ENCODE results near the gene MCM10.

The MCM10 gene

GRCh38 chr10:13219685-13220670 lies 58.6 kb downstream of the MCM10 start:
- no peak overlapping the region for H3K4me3 ChIP-seq (ENCODE audit: low read depth, low read length)
- peak; percentile 4 for TF ChIP-seq CTCF (IDR thresholded peaks at IDR 0.05; ENCODE audit: insufficient read depth, low read length, missing control alignments)
- ChIA-PET CTCF (interaction anchor here (0.9 kb wide), 1 partner anchor 13 kb away, joined by 4 read pairs; no protein-coding TSS in a partner anchor), POLR2A (no interaction called here)
- DNase-seq (ENCODE audit: low read depth, low spot score): no peak

GRCh38 chr10:13221572-13221971 lies 60.2 kb downstream of the MCM10 start:
- ChIA-PET CTCF (no interaction called here), POLR2A (no interaction called here)
- TF ChIP-seq CTCF (IDR thresholded peaks at IDR 0.05; ENCODE audit: insufficient read depth, low read length, missing control alignments): no peak
- no peak overlapping the region for H3K4me3 ChIP-seq (ENCODE audit: low read depth, low read length)
- DNase-seq (ENCODE audit: low read depth, low spot score): no peak

GRCh38 chr10:13222151-13222550 lies 60.8 kb downstream of the MCM10 start:
- ChIA-PET POLR2A (no interaction called here), CTCF (no interaction called here)
- TF ChIP-seq CTCF (IDR thresholded peaks at IDR 0.05; ENCODE audit: insufficient read depth, low read length, missing control alignments): no peak
- no peak overlapping the region for H3K4me3 ChIP-seq (ENCODE audit: low read depth, low read length)
- no peak for DNase-seq (ENCODE audit: low read depth, low spot score)

- no peak overlapping the region for H3K4me3 ChIP-seq (ENCODE audit: low read depth, low read length)
- TF ChIP-seq CTCF (IDR thresholded peaks at IDR 0.05; ENCODE audit: insufficient read depth, low read length, missing control alignments): no peak
- ChIA-PET POLR2A (no interaction called here), CTCF (no interaction called here)
- DNase-seq (ENCODE audit: low read depth, low spot score): no peak
Measured at GRCh38 chr10:13222566-13222965, 61.2 kb downstream of the MCM10 start.

GRCh38 chr10:13223241-13223640 lies 61.9 kb downstream of the MCM10 start:
- TF ChIP-seq CTCF (IDR thresholded peaks at IDR 0.05; ENCODE audit: insufficient read depth, low read length, missing control alignments): no peak
- CTCF ChIA-PET: no interaction called here
- H3K4me3 ChIP-seq (ENCODE audit: low read depth, low read length): no peak overlapping the region
- DNase-seq (ENCODE audit: low read depth, low spot score): no peak
- POLR2A ChIA-PET: no interaction called here

GRCh38 chr10:13224210-13224995 lies 63.0 kb downstream of the MCM10 start:
- CTCF ChIA-PET: interaction anchor here (1.4 kb wide), 1 partner anchor 18 kb away, joined by 4 read pairs; no protein-coding TSS in a partner anchor
- DNase-seq (ENCODE audit: low read depth, low spot score): no peak
- TF ChIP-seq CTCF (IDR thresholded peaks at IDR 0.05; ENCODE audit: insufficient read depth, low read length, missing control alignments): no peak
- POLR2A ChIA-PET: no interaction called here
- H3K4me3 ChIP-seq (ENCODE audit: low read depth, low read length): no peak overlapping the region

All from AG04449 (cell line).